ENCODE measurements around the gene SOCS6. TPM values are rescaled to one million over a fixed set of nuclear protein-coding genes. Genes with fewer than 3 reads are reported as not detected.

Gene SOCS6
- total and polyA plus RNA-seq, 2 experiments from 2014 or later, result 4.4 to 13.3 TPM

DNA sequence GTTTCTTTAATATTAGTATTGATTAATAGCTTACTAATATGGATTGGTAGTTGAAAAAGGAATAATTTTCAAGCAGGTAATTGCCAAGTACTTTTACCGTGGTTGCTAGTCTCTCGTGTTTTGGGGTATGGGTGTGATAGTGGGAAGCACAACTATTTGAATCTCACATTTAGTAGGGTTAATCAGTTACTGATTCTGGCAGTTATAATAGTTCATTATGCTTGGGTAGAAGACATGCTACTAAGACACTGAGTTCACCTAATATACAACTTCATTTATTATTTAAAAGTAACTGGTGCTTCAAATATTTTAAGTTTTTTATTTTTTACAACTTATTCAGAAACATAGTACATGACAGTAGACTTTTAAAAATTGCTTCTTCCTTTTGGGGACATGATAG lies 33.5 kb downstream of the SOCS6 start:
- peaks cover 5% of the 10 kb centered on the region; the same call in 2 of the 3 replicates for H3K4me1 Mint-ChIP-seq
- no peak for ATAC-seq
- no peak overlapping the region for H3K27ac ChIP-seq (ENCODE audit: low read depth)
- H3K4me3 Mint-ChIP-seq, result no peak overlapping the region
- no peak overlapping the region for H3K27ac Mint-ChIP-seq
- H3K79me2 ChIP-seq (replicated peaks; ENCODE audit: insufficient read depth), result peaks cover 79% of the 10 kb centered on the region
- no peaks in the 10 kb centered on the region for H3K9me2 ChIP-seq (ENCODE audit: insufficient read depth)
- no peaks in the 10 kb centered on the region for H3K27me3 ChIP-seq (ENCODE audit: insufficient read depth)
- H3K36me3 ChIP-seq (ENCODE audit: insufficient read depth), result no peaks in the 10 kb centered on the region; the same call in 1 of the 2 replicates
- no peak overlapping the region for H2AFZ ChIP-seq
- H3F3A ChIP-seq (replicated peaks; ENCODE audit: low read depth), result no peaks in the 10 kb centered on the region
- no peaks in the 10 kb centered on the region for H3K9me3 Mint-ChIP-seq
- TF ChIP-seq EZH2phosphoT487 (IDR thresholded peaks at IDR 0.05; ENCODE audit: unreplicated experiment) (no peak), JUNB (IDR thresholded peaks at IDR 0.05; ENCODE audit: unreplicated experiment) (no peak), POLR2AphosphoS5 (IDR thresholded peaks at IDR 0.05; ENCODE audit: low read depth) (no peak)
- TF ChIP-seq, protein P1, sequence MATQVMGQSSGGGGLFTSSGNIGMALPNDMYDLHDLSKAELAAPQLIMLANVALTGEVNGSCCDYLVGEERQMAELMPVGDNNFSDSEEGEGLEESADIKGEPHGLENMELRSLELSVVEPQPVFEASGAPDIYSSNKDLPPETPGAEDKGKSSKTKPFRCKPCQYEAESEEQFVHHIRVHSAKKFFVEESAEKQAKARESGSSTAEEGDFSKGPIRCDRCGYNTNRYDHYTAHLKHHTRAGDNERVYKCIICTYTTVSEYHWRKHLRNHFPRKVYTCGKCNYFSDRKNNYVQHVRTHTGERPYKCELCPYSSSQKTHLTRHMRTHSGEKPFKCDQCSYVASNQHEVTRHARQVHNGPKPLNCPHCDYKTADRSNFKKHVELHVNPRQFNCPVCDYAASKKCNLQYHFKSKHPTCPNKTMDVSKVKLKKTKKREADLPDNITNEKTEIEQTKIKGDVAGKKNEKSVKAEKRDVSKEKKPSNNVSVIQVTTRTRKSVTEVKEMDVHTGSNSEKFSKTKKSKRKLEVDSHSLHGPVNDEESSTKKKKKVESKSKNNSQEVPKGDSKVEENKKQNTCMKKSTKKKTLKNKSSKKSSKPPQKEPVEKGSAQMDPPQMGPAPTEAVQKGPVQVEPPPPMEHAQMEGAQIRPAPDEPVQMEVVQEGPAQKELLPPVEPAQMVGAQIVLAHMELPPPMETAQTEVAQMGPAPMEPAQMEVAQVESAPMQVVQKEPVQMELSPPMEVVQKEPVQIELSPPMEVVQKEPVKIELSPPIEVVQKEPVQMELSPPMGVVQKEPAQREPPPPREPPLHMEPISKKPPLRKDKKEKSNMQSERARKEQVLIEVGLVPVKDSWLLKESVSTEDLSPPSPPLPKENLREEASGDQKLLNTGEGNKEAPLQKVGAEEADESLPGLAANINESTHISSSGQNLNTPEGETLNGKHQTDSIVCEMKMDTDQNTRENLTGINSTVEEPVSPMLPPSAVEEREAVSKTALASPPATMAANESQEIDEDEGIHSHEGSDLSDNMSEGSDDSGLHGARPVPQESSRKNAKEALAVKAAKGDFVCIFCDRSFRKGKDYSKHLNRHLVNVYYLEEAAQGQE (IDR thresholded peaks at IDR 0.05; ENCODE audit: unreplicated experiment), result no peak
- peaks cover 19% of the 10 kb centered on the region; the same call in 2 of the 3 replicates for H3K36me3 Mint-ChIP-seq (ENCODE audit: low read depth)
- no peak for DNase-seq (ENCODE audit: low spot score)
- no peak overlapping the region for H3K4me2 ChIP-seq
- H4K20me1 ChIP-seq (replicated peaks; ENCODE audit: insufficient read depth), result peaks cover 5% of the 10 kb centered on the region; the same call in 1 of the 2 replicates
- no peak overlapping the region for H3K4me3 ChIP-seq
- no peaks in the 10 kb centered on the region for H3K4me1 ChIP-seq (ENCODE audit: insufficient read depth)
- H3K27me3 Mint-ChIP-seq (ENCODE audit: insufficient read depth, low read depth, poor library complexity), result peaks cover 5% of the 10 kb centered on the region

DNA sequence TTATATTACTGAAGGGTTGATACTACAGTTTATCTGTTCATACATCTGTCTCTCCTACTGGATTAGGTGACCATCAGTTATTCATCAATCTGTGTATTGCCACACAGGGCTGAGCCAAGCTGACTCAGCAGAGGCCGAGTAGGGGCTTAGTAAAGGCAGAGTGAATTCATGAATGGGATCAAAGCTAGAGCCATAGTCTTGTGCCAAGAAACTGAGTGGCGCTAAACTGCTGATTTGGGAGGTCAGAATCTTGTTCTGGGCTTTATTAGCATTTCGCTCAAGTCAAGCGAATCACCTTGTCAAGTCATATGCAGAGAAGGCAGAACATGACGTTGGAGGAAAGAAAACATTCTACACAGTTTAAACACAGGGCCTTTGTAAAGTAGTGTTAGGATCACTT lies 34.1 kb downstream of the SOCS6 start:
- TF ChIP-seq, protein P2, sequence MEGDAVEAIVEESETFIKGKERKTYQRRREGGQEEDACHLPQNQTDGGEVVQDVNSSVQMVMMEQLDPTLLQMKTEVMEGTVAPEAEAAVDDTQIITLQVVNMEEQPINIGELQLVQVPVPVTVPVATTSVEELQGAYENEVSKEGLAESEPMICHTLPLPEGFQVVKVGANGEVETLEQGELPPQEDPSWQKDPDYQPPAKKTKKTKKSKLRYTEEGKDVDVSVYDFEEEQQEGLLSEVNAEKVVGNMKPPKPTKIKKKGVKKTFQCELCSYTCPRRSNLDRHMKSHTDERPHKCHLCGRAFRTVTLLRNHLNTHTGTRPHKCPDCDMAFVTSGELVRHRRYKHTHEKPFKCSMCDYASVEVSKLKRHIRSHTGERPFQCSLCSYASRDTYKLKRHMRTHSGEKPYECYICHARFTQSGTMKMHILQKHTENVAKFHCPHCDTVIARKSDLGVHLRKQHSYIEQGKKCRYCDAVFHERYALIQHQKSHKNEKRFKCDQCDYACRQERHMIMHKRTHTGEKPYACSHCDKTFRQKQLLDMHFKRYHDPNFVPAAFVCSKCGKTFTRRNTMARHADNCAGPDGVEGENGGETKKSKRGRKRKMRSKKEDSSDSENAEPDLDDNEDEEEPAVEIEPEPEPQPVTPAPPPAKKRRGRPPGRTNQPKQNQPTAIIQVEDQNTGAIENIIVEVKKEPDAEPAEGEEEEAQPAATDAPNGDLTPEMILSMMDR (conservative IDR thresholded peaks at IDR 0.05; ENCODE audit: low read depth in 2 of 2), result no peak
- TF ChIP-seq, protein P1 (IDR thresholded peaks at IDR 0.05; ENCODE audit: unreplicated experiment), result no peak
- TF ChIP-seq JUNB (IDR thresholded peaks at IDR 0.05; ENCODE audit: unreplicated experiment) (no peak), STAT1 (IDR thresholded peaks at IDR 0.05; ENCODE audit: unreplicated experiment) (no peak), EZH2phosphoT487 (IDR thresholded peaks at IDR 0.05; ENCODE audit: unreplicated experiment) (no peak), EZH2 (IDR thresholded peaks at IDR 0.05; ENCODE audit: low read depth, unreplicated experiment) (no peak), CREB1 (CRISPR knock-in tag; IDR thresholded peaks at IDR 0.05; ENCODE audit: low read depth) (no peak), NANOG (IDR thresholded peaks at IDR 0.05; ENCODE audit: borderline replicate concordance) (no peak), ZNF331 (CRISPR knock-in tag; IDR thresholded peaks at IDR 0.05; ENCODE audit: low read depth) (no peak), POLR2AphosphoS5 (IDR thresholded peaks at IDR 0.05; ENCODE audit: low read depth) (no peak)
- TF ChIP-seq, protein P3, sequence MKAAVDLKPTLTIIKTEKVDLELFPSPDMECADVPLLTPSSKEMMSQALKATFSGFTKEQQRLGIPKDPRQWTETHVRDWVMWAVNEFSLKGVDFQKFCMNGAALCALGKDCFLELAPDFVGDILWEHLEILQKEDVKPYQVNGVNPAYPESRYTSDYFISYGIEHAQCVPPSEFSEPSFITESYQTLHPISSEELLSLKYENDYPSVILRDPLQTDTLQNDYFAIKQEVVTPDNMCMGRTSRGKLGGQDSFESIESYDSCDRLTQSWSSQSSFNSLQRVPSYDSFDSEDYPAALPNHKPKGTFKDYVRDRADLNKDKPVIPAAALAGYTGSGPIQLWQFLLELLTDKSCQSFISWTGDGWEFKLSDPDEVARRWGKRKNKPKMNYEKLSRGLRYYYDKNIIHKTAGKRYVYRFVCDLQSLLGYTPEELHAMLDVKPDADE (IDR thresholded peaks at IDR 0.05), result no peak
- peak overlapping the region; percentile 73 for H3K27ac Mint-ChIP-seq

More for the DNA sequence above, 34.1 kb downstream of the SOCS6 start:
- H3K36me3 ChIP-seq (ENCODE audit: insufficient read depth), result no peaks in the 10 kb centered on the region; the same call in 1 of the 2 replicates
- H4K20me1 ChIP-seq (replicated peaks; ENCODE audit: insufficient read depth), result peaks cover 5% of the 10 kb centered on the region; the same call in 1 of the 2 replicates
- H3K4me1 ChIP-seq (ENCODE audit: insufficient read depth), result no peaks in the 10 kb centered on the region
- Mint-ChIP-seq H3K4me1 (peaks cover 5% of the 10 kb centered on the region; the same call in 2 of the 3 replicates), H3K36me3 (ENCODE audit: low read depth) (peaks cover 19% of the 10 kb centered on the region; the same call in 2 of the 3 replicates), H3K4me3 (no peak overlapping the region), H3K27me3 (ENCODE audit: insufficient read depth, low read depth, poor library complexity) (peaks cover 5% of the 10 kb centered on the region), H3K9me3 (no peaks in the 10 kb centered on the region)
- H3F3A ChIP-seq (replicated peaks; ENCODE audit: low read depth), result no peaks in the 10 kb centered on the region
- DNase-seq (ENCODE audit: low spot score) (no peak), ATAC-seq (no peak)
- no peak overlapping the region for H3K27ac ChIP-seq (ENCODE audit: low read depth)
- H3K4me3 ChIP-seq, result no peak overlapping the region
- H3K4me2 ChIP-seq, result no peak overlapping the region
- H3K9me2 ChIP-seq (ENCODE audit: insufficient read depth), result no peaks in the 10 kb centered on the region
- no peak overlapping the region for H2AFZ ChIP-seq
- H3K79me2 ChIP-seq (replicated peaks; ENCODE audit: insufficient read depth), result peaks cover 76% of the 10 kb centered on the region
- no peaks in the 10 kb centered on the region for H3K27me3 ChIP-seq (ENCODE audit: insufficient read depth)

Measured in GM23338 (cell line).